ENCODE results near the gene TSEN34.

TSEN34 gene

DNA sequence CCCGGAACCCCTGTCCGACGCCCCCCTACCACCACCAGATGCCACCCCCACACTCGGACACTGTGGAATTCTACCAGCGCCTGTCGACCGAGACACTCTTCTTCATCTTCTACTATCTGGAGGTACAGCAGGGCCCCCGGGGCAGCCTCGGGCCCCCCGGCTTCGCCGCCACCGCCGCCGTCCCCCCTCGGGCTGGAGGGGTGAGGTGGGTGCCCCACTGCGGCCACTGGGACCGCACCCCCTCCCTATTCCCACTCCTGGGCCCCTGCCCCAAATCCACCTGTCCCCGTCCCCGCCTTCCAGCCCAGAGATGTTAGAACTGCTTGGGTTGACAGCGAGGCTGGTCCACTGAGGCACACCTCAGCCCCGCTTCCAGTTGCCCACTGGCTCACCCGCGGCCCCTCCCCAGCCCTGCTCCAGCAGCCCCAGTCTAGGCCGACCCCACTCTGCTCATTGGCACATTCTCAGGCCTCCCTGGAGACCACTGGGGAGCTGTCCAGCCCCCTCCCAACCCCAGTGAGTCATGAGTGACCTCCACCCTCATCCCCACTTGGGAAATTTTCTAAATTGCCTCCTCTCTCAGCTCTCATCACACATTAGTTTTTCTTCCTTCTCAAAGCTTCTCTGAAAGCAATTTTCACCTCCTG lies 38.1 kb upstream of the TSEN34 start:
- Histone ChIP-seq H3K36me3 (ENCODE audit: low read length) (no peaks in the 10 kb centered on the region), H3K4me2 (ENCODE audit: low read depth, low read length, poor library complexity, severe bottlenecking) (no peak overlapping the region), H3K27me3 (ENCODE audit: low read length) (no peaks in the 10 kb centered on the region), H2AFZ (ENCODE audit: low read depth, low read length, severe bottlenecking) (no peak overlapping the region), H3K9ac (ENCODE audit: low read length) (no peak overlapping the region), H3K9me3 (ENCODE audit: insufficient read depth, low read length) (no peaks in the 10 kb centered on the region), H3K27ac (ENCODE audit: low read depth, low read length) (no peak overlapping the region), H3K4me3 (ENCODE audit: insufficient read depth, low read length, poor library complexity, severe bottlenecking) (no peak overlapping the region), H3K9me2 (replicated peaks; ENCODE audit: insufficient read depth, low read length) (no peaks in the 10 kb centered on the region), H3F3A (ENCODE audit: insufficient read depth) (peaks cover 8% of the 10 kb centered on the region; the same call in 1 of the 2 replicates), H3K79me2 (ENCODE audit: insufficient read depth, low read length) (no peaks in the 10 kb centered on the region), H4K20me1 (ENCODE audit: low read depth, low read length) (no peaks in the 10 kb centered on the region)
- TF ChIP-seq, protein P1, sequence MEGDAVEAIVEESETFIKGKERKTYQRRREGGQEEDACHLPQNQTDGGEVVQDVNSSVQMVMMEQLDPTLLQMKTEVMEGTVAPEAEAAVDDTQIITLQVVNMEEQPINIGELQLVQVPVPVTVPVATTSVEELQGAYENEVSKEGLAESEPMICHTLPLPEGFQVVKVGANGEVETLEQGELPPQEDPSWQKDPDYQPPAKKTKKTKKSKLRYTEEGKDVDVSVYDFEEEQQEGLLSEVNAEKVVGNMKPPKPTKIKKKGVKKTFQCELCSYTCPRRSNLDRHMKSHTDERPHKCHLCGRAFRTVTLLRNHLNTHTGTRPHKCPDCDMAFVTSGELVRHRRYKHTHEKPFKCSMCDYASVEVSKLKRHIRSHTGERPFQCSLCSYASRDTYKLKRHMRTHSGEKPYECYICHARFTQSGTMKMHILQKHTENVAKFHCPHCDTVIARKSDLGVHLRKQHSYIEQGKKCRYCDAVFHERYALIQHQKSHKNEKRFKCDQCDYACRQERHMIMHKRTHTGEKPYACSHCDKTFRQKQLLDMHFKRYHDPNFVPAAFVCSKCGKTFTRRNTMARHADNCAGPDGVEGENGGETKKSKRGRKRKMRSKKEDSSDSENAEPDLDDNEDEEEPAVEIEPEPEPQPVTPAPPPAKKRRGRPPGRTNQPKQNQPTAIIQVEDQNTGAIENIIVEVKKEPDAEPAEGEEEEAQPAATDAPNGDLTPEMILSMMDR (IDR thresholded peaks at IDR 0.05; ENCODE audit: insufficient read depth, low read length, poor library complexity, severe bottlenecking): no peak
- no peak for TF ChIP-seq EZH2phosphoT487 (conservative IDR thresholded peaks at IDR 0.05; ENCODE audit: low read length)

DNA sequence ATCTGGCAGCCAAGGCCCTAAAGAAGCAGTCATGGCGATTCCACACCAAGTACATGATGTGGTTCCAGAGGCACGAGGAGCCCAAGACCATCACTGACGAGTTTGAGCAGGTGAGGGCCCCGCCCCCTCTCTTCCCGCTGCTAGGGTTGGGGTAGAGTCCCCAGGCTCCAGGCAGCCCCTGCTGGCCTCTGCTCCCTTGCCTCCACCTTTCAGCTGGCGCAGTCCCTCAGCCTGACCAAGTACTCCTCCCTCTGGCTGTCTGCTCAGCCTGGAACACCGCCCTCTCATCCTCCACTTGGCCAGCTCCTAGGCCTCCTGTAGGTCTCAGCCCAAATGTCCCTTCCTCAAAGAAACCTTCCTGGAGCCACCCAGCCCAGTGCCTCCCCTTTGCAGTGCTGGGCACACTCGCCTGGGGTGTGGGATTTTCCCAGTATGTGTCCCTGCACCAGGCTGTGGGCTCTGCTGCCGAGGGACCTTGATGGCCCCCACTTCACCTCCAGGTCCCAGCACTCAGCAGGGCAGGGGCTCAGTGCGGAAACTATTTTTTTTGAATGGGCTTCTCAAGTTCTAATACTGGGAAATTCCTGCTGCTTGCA lies 37.3 kb upstream of the TSEN34 start:
- H3K27ac ChIP-seq (ENCODE audit: low read depth, low read length): no peak overlapping the region

DNA sequence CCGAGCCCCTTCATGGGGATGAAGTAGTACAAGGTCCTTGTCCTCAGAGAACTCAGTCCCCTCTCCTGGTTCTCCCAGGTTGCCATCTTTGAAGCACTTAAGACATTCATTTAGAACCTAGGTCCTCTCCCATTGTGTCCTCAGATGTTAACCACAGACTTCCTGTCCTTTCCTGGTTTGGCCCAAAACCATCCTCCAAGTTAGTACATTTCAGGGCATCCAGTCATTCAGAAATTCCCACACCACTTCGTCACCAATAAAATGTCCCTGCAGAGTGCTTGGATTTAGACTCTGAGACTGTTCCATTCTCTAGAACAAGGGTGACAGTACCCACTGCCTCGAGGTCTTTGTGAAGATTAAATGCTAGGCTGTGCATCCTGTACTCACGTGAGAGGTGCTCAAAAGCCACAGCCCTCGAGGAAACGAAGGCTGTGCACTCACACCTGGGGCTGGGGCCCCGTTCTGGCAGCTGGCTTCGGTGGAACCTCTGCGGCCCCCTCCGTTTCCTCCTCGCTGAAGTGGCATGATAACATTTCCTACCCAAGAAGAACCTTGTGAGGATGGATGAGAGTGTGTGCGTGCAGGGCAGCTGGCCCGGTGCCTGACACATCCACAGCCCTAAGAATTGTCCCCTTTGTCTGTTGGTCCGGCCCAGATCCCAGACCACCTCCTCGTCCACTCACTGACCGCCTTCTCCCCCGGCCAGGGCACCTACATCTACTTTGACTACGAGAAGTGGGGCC lies 36.3 kb upstream of the TSEN34 start:
- H4K20me1 ChIP-seq (ENCODE audit: low read depth, low read length): no peaks in the 10 kb centered on the region
- no peak overlapping the region for H3K27ac ChIP-seq (ENCODE audit: low read depth, low read length)
- H3K4me2 ChIP-seq (ENCODE audit: low read depth, low read length, poor library complexity, severe bottlenecking): no peak overlapping the region
- no peak overlapping the region for H3K9ac ChIP-seq (ENCODE audit: low read length)
- no peaks in the 10 kb centered on the region for H3K27me3 ChIP-seq (ENCODE audit: low read length)
- H2AFZ ChIP-seq (ENCODE audit: low read depth, low read length, severe bottlenecking): no peak overlapping the region
- no peaks in the 10 kb centered on the region for H3K36me3 ChIP-seq (ENCODE audit: low read length)
- H3K9me2 ChIP-seq (replicated peaks; ENCODE audit: insufficient read depth, low read length): no peaks in the 10 kb centered on the region
- H3F3A ChIP-seq (ENCODE audit: insufficient read depth): peaks cover 22% of the 10 kb centered on the region; the same call in 1 of the 2 replicates
- H3K4me3 ChIP-seq (ENCODE audit: insufficient read depth, low read length, poor library complexity, severe bottlenecking): no peak overlapping the region
- H3K9me3 ChIP-seq (ENCODE audit: insufficient read depth, low read length): no peaks in the 10 kb centered on the region
- TF ChIP-seq EZH2phosphoT487 (conservative IDR thresholded peaks at IDR 0.05; ENCODE audit: low read length): no peak
- TF ChIP-seq, protein P1 (IDR thresholded peaks at IDR 0.05; ENCODE audit: insufficient read depth, low read length, poor library complexity, severe bottlenecking): no peak
- H3K79me2 ChIP-seq (ENCODE audit: insufficient read depth, low read length): no peaks in the 10 kb centered on the region

More for the DNA sequence above, 37.3 kb upstream of the TSEN34 start:
- H2AFZ ChIP-seq (ENCODE audit: low read depth, low read length, severe bottlenecking): no peak overlapping the region
- no peaks in the 10 kb centered on the region for H3K79me2 ChIP-seq (ENCODE audit: insufficient read depth, low read length)
- no peaks in the 10 kb centered on the region for H3K27me3 ChIP-seq (ENCODE audit: low read length)
- H3F3A ChIP-seq (ENCODE audit: insufficient read depth): peaks cover 16% of the 10 kb centered on the region; the same call in 1 of the 2 replicates
- H3K9me3 ChIP-seq (ENCODE audit: insufficient read depth, low read length): no peaks in the 10 kb centered on the region
- no peaks in the 10 kb centered on the region for H3K9me2 ChIP-seq (replicated peaks; ENCODE audit: insufficient read depth, low read length)
- no peak overlapping the region for H3K4me2 ChIP-seq (ENCODE audit: low read depth, low read length, poor library complexity, severe bottlenecking)
- H4K20me1 ChIP-seq (ENCODE audit: low read depth, low read length): no peaks in the 10 kb centered on the region
- no peaks in the 10 kb centered on the region for H3K36me3 ChIP-seq (ENCODE audit: low read length)
- H3K9ac ChIP-seq (ENCODE audit: low read length): no peak overlapping the region
- TF ChIP-seq EZH2phosphoT487 (conservative IDR thresholded peaks at IDR 0.05; ENCODE audit: low read length): no peak
- TF ChIP-seq, protein P1 (IDR thresholded peaks at IDR 0.05; ENCODE audit: insufficient read depth, low read length, poor library complexity, severe bottlenecking): no peak
- no peak overlapping the region for H3K4me3 ChIP-seq (ENCODE audit: insufficient read depth, low read length, poor library complexity, severe bottlenecking)
